Tibial nerve (tissue), 4 donors: ENCODE measurements around the gene CRB1.

Experiments
- EP300 ChIP-seq, 2 donors: sonication (generic); formaldehyde crosslinking; IDR thresholded peaks; one replicate each; pipeline ENCODE4 v1.6.1; 2017; ENCODE audit warnings: antibody characterized with exemption in 2 of 2, mild to moderate bottlenecking in 1 of 2
- POLR2A ChIP-seq, 2 donors: fragments of 450-650 bp; IDR thresholded peaks; one replicate each; pipeline ENCODE4 v1.6.1; 2017; ENCODE audit warnings: antibody characterized with exemption in 2 of 2, mild to moderate bottlenecking in 2 of 2, moderate library complexity in 2 of 2
- TF ChIP-seq, protein P1 (sequence below), 5 experiments: fragments of 200-600 bp in 3 of 5; fragments of 450-650 bp in 2 of 5; sonication (generic) in 3 of 5; IDR thresholded peaks; one replicate each; pipeline ENCODE4 v1.5.1; 2016 to 2019; ENCODE audit warnings: antibody characterized with exemption in 5 of 5, mild to moderate bottlenecking in 3 of 5, moderate library complexity in 2 of 5

DNA sequence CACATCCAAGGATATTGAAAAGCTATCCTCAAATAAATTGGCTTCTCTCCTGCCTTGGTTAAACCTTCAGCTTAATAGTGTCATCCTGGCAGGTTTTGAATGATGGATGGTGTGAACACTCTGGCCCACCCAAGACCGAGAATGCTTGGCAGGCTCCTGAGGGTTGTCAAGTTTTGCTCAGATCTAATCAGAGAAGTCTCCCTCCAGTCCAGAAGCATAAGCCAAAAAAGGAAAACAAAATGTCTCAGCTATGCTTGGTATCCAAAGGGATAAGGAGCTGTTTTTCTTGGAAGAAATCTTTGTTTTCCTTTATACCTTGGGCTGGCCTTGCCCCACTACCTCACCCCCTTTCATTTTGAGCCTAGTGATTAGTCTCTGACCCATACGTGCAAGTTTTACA is 172.7 kb downstream of the CRB1 start:
- TF ChIP-seq EP300 (IDR thresholded peaks at IDR 0.05) = no peak
- TF ChIP-seq, protein P1, sequence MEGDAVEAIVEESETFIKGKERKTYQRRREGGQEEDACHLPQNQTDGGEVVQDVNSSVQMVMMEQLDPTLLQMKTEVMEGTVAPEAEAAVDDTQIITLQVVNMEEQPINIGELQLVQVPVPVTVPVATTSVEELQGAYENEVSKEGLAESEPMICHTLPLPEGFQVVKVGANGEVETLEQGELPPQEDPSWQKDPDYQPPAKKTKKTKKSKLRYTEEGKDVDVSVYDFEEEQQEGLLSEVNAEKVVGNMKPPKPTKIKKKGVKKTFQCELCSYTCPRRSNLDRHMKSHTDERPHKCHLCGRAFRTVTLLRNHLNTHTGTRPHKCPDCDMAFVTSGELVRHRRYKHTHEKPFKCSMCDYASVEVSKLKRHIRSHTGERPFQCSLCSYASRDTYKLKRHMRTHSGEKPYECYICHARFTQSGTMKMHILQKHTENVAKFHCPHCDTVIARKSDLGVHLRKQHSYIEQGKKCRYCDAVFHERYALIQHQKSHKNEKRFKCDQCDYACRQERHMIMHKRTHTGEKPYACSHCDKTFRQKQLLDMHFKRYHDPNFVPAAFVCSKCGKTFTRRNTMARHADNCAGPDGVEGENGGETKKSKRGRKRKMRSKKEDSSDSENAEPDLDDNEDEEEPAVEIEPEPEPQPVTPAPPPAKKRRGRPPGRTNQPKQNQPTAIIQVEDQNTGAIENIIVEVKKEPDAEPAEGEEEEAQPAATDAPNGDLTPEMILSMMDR (IDR thresholded peaks at IDR 0.05) = no peak
- no peak for TF ChIP-seq POLR2A (IDR thresholded peaks at IDR 0.05)
